C4-2B (cell line): ENCODE measurements around the gene MMP13.
"Not testable (repeated sequence)": the region's sequence is repeated elsewhere in the genome, so short reads cannot be mapped to it uniquely, and the experiment has no call there.

Experiments
- H3K27ac ChIP-seq: fragments of 450-650 bp; 2 replicates; pipeline ENCODE4 v1.5.1; 2017
- ZFX ChIP-seq: fragments of 450-650 bp; IDR thresholded peaks from 2 replicates; pipeline ENCODE4 v1.6.1; 2017
- TF ChIP-seq, protein P1 (sequence below): fragments of 450-650 bp; conservative IDR thresholded peaks from 2 replicates; pipeline ENCODE4 v1.5.1; 2017; ENCODE audit warnings: mild to moderate bottlenecking

MMP13 gene

GRCh38 chr11:102955624-102956023, at the start of gene MMP13:
MMP13 (minus strand) TSS chr11:102955732; CDS start chr11:102955705, 27 bp downstream.
- H3K27ac ChIP-seq = no peak within 1 kb of the TSS
- no peak for TF ChIP-seq ZFX
- TF ChIP-seq, protein P1, sequence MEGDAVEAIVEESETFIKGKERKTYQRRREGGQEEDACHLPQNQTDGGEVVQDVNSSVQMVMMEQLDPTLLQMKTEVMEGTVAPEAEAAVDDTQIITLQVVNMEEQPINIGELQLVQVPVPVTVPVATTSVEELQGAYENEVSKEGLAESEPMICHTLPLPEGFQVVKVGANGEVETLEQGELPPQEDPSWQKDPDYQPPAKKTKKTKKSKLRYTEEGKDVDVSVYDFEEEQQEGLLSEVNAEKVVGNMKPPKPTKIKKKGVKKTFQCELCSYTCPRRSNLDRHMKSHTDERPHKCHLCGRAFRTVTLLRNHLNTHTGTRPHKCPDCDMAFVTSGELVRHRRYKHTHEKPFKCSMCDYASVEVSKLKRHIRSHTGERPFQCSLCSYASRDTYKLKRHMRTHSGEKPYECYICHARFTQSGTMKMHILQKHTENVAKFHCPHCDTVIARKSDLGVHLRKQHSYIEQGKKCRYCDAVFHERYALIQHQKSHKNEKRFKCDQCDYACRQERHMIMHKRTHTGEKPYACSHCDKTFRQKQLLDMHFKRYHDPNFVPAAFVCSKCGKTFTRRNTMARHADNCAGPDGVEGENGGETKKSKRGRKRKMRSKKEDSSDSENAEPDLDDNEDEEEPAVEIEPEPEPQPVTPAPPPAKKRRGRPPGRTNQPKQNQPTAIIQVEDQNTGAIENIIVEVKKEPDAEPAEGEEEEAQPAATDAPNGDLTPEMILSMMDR = no peak

DNA sequence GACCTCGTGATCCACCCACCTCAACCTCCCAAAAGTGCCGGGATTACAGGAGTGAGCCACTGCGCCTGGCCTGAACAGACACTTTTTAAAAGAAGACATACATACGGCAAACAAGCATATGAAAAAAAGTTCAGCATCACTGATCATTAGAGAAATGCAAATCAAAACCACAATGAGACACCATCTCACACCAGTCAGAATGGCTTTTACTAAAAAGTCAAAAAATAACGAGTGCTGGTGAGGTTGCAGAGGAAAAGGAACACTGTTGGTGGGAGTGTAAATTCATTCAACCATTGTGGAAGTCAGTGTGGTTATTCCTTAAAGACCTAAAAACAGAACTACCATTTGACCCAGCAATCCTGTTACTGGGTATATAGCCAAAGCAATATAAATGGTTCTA, 48.7 kb upstream of the MMP13 start:
- not testable (repeated sequence) for H3K27ac ChIP-seq

GRCh38 chr11:102994105-102994504, 38.6 kb upstream of the MMP13 start:
- no peak for TF ChIP-seq ZFX
- TF ChIP-seq, protein P1 = no peak
- no peak overlapping the region for H3K27ac ChIP-seq

DNA sequence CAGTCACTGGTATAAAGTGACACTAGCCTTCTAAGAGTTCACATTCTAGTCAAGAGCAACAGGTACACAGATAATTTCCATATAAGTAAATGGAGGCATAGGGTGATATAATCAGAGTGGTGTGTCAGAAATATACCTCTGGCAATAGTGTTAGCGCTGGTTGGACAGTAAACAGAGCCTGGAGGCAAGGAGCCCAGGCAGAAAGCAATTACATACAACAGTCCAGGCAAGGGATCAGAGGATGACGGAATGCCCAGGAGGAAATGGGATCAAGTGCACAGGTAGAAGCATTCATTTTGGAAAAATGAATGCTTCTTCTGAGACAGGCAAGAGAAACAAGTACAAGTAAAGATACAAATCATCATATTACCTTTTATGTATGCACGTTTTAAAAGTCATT, 36.2 kb upstream of the MMP13 start:
- TF ChIP-seq ZFX = no peak
- TF ChIP-seq, protein P1 = no peak
- no peak overlapping the region for H3K27ac ChIP-seq

- TF ChIP-seq ZFX = no peak
- TF ChIP-seq, protein P1 = no peak
- no peak overlapping the region for H3K27ac ChIP-seq
Observed at GRCh38 chr11:102990145-102990544, 34.6 kb upstream of the MMP13 start.

GRCh38 chr11:102989379-102990047, 34.0 kb upstream of the MMP13 start:
- TF ChIP-seq, protein P1 = no peak
- TF ChIP-seq ZFX = no peak
- H3K27ac ChIP-seq = no peak overlapping the region

DNA sequence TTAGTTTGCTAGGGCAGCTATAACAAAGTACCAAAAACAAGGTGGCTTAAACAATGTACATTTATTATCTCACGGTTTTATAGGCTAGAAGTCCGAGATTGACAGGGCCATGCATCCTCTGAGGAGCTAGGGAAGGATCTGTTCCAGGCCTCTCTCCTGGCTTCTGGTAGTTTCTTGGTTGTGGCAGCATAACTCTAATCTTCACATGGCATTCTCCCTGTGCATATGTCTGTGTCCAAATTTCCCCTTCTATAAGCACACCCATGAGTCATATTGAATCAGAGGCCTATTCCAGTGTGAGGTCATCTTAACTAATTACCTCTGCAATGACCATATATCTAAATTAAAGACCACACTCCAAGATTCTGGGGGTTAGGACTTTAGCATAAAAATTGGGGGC, 31.3 kb upstream of the MMP13 start:
- H3K27ac ChIP-seq = no peak overlapping the region
- no peak for TF ChIP-seq ZFX
- TF ChIP-seq, protein P1 = no peak

DNA sequence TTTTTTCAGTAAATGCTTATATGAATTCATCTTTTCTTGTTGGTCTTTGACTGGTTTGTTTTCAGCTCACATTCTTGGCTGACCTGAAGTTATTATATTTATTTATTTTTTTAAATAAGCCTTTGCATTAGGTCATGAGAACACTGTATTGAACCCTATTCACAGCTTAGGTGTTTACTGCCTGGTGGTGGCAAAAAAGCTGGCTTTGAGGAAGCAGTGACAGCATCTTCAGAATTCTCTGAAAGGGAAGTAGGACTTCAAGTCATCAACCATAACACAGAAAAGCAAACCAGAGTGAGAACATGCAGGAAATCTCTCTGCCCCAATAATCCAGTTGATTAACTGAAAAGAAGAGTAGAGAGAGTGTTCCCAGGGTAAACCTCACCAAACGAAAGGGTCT, 30.3 kb upstream of the MMP13 start:
- H3K27ac ChIP-seq = no peak overlapping the region
- TF ChIP-seq ZFX = no peak
- TF ChIP-seq, protein P1 = no peak
